GM12801 (cell line): ENCODE measurements around the gene DEPP1.

Experiments
- CTCF ChIP-seq: IDR thresholded peaks from one replicate; pipeline ENCODE4 v1.5.1; 2011; ENCODE audit warnings: control low read depth; ENCODE audit not compliant: insufficient read length; ENCODE audit errors: extremely low read depth

The DEPP1 gene

GRCh38 chr10:44966129-44966815 is 12.3 kb downstream of the DEPP1 start:
- TF ChIP-seq CTCF, result no peak

GRCh38 chr10:44965651-44966097 is 12.9 kb downstream of the DEPP1 start:
- no peak for TF ChIP-seq CTCF

GRCh38 chr10:44965104-44965503 is 13.5 kb downstream of the DEPP1 start:
- TF ChIP-seq CTCF, result no peak

GRCh38 chr10:44963772-44964633 is 14.6 kb downstream of the DEPP1 start:
- no peak for TF ChIP-seq CTCF

GRCh38 chr10:44962870-44963738 is 15.5 kb downstream of the DEPP1 start:
- no peak for TF ChIP-seq CTCF

- TF ChIP-seq CTCF, result no peak
Measured at GRCh38 chr10:44961931-44962750, 16.5 kb downstream of the DEPP1 start.
